Measurements from ENCODE around the gene IMMP2L.

The IMMP2L gene

DNA sequence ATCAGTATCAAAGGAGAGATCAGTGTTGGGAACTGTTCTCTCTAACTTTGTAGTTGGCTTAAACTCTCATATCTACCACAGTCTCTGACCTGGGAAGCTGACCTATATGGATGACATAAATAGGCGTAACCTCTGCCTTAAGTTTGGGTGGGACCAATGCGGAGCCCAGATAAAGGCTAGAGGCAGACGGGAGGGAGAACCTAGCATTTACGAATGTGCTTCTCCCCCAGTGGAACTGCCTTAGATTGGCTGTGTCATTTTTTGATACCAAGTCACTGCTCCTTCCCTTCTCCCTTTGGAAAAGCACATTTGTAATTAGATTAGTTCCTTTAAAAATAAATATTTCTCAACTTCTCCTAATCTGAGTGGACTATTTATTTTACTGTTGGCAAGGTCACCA is 495.0 kb downstream of the IMMP2L start:
- no peak for DNase-seq

DNA sequence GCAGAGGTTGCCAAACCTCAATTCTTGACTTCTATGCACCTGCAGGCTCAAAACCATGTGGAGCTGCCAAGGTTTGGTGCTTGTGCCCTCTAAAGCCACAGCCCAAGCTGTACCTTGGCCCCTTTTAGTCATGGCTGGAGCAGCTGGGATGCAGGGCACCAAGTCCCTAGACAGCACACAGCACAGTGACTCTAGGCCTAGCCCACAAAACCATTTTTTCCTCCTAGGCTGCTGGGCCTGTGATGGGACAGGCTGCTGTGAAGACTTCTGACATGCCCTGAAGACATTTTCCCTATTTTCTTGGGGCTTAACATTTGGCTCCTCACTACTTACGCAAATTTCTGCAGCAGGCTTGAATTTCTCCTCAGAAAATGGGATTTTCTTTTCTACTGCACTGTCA is 499.1 kb downstream of the IMMP2L start:
- no peak for DNase-seq

GRCh38 chr7:111059833-111060232 is 502.5 kb downstream of the IMMP2L start:
- DNase-seq: no peak

DNA sequence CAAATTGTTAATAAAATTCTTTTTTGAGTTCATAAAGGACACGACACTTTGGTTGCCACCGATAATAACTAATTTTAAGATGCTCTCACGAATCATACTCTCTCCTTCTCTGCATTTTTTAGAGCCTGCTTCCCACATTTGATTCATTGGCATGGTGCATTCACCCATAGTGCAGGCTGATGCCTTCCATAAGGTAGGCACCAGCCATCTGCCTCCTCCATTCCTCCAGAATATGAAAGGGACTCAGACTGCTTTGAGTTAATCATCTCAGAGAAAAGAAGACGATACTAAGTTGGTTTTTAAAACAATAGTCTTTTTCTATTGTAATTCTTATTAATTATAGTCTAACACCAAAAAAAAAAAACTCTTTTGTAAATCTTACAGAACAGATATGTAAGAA is 505.2 kb downstream of the IMMP2L start:
- DNase-seq: no peak

GRCh38 chr7:111056371-111056770 is 505.9 kb downstream of the IMMP2L start:
- DNase-seq: no peak

DNA sequence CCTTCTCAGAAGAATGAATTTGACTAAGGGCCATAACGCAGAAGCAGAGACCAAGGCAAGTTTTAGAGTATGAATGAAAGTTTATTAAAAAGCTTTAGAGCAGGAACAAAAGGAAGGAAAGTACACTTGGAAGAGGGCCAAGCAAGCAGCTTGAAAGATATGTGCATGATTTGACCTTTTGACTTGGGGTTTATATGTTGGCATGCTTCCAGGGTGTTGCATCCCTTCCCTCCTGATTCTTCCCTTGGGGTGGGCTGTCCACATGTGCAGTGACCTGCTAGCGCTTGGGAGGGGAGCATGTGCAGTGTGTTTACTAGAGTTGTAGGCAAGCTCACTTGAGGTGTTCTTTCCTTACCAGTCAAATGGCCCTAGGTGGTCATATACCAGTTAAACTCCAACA is 509.3 kb downstream of the IMMP2L start:
- DNase-seq: peak; percentile 67

- DNase-seq: no peak
These were observed 510.5 kb downstream of the IMMP2L start for GRCh38 chr7:111051832-111052231.

GRCh38 chr7:111050875-111051416 is 511.3 kb downstream of the IMMP2L start:
- no peak for DNase-seq

- DNase-seq: no peak
These were observed 512.2 kb downstream of the IMMP2L start for GRCh38 chr7:111049971-111050680.

DNA sequence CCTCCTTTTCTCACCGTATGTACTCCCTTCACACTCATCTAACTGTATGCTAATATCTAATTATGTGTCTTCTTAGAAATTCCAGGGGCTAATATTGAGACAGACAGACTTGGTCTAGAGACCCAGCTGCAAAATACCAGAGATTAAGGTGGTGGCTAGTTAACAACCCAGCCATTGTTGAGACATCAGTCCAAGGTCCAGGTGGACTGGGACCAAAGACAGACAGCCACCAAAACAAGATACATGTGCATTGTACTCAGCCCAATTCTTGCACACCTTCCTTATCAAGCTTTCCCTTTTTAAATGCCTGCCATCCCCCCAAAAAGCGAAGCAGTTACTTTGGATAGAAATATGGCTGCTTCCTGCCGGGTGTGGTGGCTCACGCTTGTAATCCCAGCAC is 514.7 kb downstream of the IMMP2L start:
- no peak for DNase-seq

DNA sequence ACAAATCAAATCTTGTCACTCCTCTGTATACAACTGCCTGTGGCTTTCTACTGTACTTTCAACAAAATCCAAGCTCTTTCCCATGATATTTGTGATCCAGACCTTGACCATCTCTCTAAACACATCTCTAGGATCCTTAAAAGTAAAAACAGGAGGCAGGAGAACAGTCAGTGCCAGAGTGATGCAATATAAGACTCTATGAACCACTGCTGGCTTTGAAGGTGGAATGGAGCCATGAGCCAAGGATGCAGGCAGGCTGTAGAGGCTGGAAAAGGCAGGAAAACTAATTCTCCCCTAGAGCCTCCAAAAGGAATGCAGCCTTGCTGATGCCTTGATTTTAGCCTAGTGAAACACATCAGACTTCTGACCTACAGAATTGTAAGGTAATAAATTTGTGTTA is 516.8 kb downstream of the IMMP2L start:
- DNase-seq: no peak

- no peak for DNase-seq
These were observed 518.7 kb downstream of the IMMP2L start for GRCh38 chr7:111043561-111043960.

DNA sequence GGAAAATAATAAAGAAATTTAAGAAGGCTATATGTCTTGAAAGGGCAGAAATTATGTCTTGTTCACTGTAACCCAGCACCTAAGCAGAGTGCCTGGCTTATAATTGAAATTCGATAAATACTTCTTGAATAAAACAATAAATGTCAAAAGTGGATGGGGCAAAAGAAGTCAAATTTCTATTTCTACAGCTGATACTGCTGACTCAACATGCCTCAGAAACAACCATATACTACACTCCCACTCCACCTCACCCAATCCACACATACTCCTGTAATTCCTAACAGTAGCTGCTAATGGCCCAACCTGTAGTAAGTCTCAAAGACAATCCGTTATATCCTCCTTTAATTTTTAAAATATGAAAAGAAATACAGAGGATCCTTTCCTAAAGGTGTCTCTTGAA is 519.5 kb downstream of the IMMP2L start:
- DNase-seq: no peak

DNA sequence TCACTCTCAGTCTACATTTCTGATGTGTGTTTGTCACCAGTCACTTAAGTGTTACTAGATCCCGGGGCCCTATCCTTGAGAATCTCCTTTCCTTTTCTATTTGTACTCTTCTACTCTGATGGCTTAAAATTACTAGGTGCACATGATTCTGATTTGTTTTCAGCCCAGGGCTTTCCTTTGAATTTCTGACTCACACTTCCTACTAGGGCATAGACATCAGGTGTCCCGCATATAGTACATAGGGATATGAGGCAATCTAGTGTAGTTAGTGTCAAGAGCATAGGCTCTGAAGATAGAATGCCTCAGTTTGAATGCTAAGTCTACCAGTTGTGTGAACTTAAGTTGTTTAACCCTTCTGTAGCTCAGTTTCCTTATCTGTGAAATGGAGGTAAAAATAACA is 520.7 kb downstream of the IMMP2L start:
- DNase-seq: no peak

DNA sequence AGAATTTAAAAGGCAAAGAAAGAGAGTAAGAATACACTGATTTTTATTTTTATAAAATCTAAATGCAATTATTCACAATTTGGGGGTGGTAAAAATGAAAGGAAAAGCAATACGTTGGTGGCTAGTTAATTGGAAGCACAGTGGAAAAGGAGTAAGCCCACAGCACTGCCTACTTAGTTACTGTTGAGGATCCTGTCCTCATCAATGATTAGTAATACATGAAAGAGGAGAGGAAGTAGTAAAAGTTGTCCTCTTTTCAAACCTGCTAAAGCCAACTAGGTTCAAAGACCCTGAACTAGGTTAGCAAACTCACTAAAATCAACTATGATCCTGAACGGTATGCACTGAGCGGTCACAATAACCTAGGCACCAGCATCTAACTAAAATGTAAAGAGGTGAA is 524.1 kb downstream of the IMMP2L start:
- no peak for DNase-seq

- no peak for DNase-seq
These were observed 530.4 kb downstream of the IMMP2L start for GRCh38 chr7:111031916-111032315.

- no peak for DNase-seq
These were observed 532.0 kb downstream of the IMMP2L start for GRCh38 chr7:111030336-111030735.

- DNase-seq: peak; percentile 75
These were observed 532.6 kb downstream of the IMMP2L start for GRCh38 chr7:111029574-111030251.

DNA sequence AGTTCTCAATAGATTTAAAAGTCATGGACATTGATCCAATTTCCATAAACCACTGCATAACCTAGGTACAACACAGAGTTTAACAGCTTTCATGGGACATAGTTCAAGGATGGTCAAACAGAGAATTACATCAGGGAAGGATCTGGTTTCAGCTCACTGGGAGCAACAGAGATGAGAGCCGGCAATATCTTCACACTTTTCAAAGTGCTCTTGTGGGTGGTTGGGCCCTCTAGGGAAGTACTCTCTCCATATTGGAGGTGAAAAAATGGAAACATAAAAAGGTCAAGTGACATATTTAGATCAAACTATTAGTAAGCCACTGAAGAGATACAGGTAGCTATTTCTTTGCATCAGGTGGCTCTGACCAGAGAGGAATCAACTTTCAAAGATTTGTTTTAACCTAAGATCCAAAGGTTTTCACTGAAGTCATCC is 533.1 kb downstream of the IMMP2L start:
- peak; percentile 28 for DNase-seq

DNA sequence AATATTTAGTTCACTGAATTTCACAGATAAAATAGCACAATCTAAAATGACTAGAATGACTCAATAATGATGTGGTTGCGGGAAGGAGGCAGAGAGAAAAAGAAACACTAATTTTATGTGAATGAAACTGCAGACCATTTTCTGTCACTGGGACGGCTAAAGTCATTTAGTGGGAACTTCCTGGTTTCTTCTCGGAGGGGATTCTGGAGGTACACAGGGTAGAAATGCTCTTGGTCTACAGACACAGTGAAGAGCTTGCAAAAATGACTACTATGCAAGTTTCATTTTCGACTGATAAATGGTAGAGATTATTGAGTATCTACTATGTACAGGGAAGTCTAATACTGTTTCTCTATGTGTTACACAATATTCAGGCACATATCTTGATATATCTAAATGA is 534.9 kb downstream of the IMMP2L start:
- DNase-seq: no peak

DNA sequence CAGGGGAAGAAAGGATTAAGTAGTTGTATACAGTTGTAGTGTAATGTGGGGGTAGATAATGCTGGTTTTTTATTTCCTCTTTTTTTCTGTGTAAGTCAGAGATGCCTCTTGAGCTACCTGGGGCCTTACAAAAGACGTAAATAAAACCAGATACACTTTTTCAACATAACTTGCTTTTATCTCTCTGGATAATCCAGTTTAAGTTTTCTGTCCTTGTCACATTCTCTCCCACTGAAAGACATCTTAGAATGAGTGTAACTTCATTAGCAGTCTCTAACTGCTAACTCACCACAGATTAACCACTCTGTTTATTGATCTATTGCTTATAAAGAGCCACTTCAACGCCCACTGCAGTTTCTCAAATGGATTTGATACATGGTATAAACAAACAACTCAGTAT is 535.5 kb downstream of the IMMP2L start:
- DNase-seq: no peak

DNA sequence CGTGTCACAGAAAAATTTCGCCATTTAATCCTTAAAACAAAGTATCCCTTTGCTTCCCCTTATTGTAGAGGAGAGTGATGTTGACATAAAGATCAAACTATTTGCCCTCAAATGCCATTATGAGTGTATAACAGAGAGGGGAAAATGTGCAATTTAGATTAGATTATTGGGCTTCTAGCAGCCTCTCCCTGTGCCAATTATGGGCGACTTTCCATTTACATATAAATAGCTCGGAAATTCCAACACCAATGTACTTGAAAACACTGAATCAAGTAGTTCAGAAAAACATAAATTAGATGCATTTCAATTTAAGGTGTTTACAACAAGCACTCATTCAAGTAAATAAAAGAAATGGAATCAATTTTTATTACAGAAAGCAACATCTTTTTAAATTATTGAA is 535.9 kb downstream of the IMMP2L start:
- no peak for DNase-seq

- no peak for DNase-seq
These were observed 537.3 kb downstream of the IMMP2L start for GRCh38 chr7:111025006-111025405.

GRCh38 chr7:111018960-111019736 is 543.1 kb downstream of the IMMP2L start:
- DNase-seq: no peak
